Activated CD8-positive, alpha-beta memory T cell treated with anti-CD3 and anti-CD28 coated beads, Interleukin-2, amount 50 U/mL, for 1 hour (primary cell): Measurements from ENCODE around the gene CFAP43.

Source experiments
- DNase-seq: peaks from one replicate; pipeline ENCODE4 v3.0.0-alpha.2; 2020; ENCODE audit errors: extremely low read depth

Gene CFAP43

DNA sequence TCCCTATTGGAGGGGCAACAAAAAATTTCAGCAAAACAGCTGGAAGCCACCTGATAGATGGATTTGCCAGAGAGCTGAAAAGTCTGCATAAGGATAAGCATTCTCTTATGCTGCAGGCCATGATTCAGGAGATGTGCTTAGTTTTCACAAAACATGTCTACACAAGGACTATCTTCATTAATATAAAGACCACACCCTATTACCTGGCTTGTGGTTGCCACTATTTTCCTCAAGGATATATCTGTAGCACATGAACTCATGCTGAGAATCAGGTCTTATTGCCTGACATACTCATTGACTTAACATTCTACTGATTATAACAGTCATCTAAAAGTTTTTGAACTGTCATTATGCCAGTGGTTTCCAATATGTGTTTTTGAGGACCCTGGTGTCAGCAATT is 139.4 kb downstream of the CFAP43 start:
- no peak for DNase-seq

DNA sequence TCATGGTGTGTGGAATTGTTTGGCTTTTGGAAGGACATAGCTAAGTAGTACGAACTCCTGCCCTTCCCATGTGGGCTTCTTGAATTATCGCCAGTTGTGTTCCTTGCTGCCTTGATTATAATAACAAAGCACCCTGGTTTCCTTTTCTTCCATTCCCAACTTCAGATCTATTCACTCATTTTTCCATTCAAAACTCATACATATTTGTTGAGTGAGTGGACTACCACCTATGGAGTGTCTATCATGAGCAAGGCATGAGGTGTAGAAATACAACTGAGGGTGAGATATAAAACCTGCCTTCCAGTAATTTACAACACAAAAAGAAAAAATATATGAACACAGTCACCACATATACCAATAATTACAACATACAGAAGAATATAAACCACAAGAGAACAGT is 141.6 kb downstream of the CFAP43 start:
- no peak for DNase-seq

GRCh38 chr10:104089621-104090020 is 142.5 kb downstream of the CFAP43 start:
- no peak for DNase-seq

DNA sequence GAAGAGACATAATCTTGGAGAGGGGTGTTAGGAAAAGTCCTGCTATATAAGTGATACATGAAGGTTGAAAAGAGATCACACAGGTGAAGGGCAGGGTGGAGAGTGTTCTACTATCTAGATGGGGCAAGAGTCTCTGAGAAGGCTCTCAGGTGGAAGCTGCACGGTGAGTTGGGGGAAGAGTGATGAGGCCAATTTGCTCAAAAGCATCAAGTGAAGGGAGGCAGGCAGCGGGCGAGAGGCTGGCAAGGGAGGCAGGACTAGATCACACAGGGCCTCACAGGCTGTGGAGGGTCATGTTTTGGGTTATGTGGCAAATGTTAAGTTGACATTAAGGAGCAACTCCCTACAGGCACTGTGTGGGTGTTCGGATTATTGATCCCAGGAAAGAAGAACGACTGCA is 143.9 kb downstream of the CFAP43 start:
- no peak for DNase-seq

DNA sequence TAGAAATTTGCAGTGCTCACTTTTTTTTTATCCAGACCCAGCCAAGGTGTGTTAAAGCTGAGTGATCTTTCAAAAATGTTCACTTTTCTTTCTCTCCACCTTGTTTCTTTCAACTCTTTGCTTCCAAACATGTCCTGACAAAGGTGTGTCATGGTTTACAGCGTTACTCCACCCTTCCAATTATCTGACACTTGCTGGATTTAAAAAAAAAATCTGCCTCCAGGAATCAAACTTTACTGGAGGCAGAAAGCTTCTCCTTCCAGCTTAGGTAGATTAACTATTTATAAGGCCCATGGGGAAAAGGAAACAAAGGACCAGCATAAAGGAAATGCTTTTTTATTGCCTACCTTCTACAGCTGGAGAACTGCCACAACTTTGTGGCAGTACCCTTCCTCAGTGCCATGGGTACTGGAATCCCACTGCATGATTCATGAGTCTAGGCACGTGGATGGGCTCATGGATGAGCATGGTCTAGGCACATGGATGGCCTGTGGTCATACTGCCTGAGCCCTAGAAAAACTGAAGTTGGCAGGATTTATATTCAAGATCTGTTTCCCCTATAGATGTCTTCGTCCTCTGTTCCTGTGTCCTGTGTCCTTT is 146.3 kb downstream of the CFAP43 start, which contains the start of gene COL17A1:
Gene COL17A1, minus strand, starts transcription at position 80 of the 600 bp plus-strand sequence. CDS start 5,207 bp downstream, outside the sequence.
- no peak for DNase-seq

DNA sequence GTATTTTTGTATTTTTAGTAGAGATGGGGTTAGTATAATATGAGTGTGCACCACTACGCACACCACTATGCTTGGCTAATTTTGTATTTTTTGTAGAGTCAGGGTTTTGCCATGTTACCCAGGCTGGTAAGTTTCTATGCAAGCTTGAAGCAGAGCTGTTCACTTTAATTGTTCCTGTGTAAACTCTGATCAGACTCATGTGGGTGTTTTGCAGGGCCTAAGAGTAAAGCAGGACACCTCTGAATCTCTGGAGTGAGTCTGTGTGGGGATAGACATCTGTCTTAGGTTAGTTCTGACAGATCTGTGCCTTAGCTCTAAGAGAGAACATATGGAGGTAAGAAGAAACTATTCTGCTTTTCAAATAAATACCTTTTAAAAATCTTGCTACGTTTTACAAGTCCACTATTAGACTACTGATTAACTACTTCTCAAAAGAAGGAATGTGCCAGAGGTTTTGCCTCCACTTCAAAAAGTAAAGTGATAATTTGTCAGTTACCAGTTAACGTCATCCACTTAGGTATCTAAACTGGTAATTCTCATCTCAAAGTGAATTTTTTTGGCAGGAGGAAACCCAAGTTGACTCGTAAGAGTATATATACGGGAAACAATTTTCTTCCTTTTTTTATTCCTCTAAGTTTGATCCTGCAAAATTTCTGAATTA is 147.6 kb downstream of the CFAP43 start:
- no peak for DNase-seq

- DNase-seq = no peak
Observed at GRCh38 chr10:104081998-104082397, 150.2 kb downstream of the CFAP43 start.

- DNase-seq = no peak
Observed at GRCh38 chr10:104080762-104081161, 151.4 kb downstream of the CFAP43 start.
